ENCODE results near the gene LHFPL6.

GRCh38 chr13:39505151-39505550, 97.8 kb downstream of the LHFPL6 start:
- TF ChIP-seq, protein P1, sequence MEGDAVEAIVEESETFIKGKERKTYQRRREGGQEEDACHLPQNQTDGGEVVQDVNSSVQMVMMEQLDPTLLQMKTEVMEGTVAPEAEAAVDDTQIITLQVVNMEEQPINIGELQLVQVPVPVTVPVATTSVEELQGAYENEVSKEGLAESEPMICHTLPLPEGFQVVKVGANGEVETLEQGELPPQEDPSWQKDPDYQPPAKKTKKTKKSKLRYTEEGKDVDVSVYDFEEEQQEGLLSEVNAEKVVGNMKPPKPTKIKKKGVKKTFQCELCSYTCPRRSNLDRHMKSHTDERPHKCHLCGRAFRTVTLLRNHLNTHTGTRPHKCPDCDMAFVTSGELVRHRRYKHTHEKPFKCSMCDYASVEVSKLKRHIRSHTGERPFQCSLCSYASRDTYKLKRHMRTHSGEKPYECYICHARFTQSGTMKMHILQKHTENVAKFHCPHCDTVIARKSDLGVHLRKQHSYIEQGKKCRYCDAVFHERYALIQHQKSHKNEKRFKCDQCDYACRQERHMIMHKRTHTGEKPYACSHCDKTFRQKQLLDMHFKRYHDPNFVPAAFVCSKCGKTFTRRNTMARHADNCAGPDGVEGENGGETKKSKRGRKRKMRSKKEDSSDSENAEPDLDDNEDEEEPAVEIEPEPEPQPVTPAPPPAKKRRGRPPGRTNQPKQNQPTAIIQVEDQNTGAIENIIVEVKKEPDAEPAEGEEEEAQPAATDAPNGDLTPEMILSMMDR (IDR thresholded peaks at IDR 0.05): no peak
- TF ChIP-seq POLR2A (IDR thresholded peaks at IDR 0.05): no peak

All from esophagus squamous epithelium (tissue), 4 donors.